ENCODE results near the gene NTRK2.

NTRK2 gene

DNA sequence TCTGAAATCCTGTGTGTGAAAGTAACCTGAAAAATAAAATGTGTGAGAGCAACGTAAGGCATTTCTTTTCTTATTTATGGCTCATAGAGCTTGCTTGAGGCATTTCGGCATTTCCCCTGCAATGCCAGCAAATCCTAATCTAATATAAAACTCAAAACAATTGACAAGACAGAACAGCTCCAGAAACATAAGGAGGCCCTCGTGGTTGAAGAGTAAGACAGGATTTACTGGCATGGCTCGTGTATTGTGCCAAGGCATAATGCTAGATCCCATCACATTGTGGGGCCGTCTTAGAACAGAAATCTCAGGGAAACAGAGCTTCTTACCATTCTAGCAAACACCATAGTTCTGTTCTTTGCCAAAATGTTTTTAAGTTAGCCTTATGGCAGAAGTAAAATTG lies 166.2 kb downstream of the NTRK2 start:
- no peak for DNase-seq (ENCODE audit: low read depth)
- TF ChIP-seq, protein P1, sequence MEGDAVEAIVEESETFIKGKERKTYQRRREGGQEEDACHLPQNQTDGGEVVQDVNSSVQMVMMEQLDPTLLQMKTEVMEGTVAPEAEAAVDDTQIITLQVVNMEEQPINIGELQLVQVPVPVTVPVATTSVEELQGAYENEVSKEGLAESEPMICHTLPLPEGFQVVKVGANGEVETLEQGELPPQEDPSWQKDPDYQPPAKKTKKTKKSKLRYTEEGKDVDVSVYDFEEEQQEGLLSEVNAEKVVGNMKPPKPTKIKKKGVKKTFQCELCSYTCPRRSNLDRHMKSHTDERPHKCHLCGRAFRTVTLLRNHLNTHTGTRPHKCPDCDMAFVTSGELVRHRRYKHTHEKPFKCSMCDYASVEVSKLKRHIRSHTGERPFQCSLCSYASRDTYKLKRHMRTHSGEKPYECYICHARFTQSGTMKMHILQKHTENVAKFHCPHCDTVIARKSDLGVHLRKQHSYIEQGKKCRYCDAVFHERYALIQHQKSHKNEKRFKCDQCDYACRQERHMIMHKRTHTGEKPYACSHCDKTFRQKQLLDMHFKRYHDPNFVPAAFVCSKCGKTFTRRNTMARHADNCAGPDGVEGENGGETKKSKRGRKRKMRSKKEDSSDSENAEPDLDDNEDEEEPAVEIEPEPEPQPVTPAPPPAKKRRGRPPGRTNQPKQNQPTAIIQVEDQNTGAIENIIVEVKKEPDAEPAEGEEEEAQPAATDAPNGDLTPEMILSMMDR (IDR thresholded peaks at IDR 0.05; ENCODE audit: low read depth, low read length, missing control alignments) = no peak
- no peak overlapping the region for H3K4me3 ChIP-seq (ENCODE audit: low read depth, low read length)

- TF ChIP-seq, protein P1 (IDR thresholded peaks at IDR 0.05; ENCODE audit: low read depth, low read length, missing control alignments) = no peak
- DNase-seq (ENCODE audit: low read depth) = no peak
- H3K4me3 ChIP-seq (ENCODE audit: low read depth, low read length) = no peak overlapping the region
Measured at GRCh38 chr9:84838879-84839278, 169.3 kb downstream of the NTRK2 start.

DNA sequence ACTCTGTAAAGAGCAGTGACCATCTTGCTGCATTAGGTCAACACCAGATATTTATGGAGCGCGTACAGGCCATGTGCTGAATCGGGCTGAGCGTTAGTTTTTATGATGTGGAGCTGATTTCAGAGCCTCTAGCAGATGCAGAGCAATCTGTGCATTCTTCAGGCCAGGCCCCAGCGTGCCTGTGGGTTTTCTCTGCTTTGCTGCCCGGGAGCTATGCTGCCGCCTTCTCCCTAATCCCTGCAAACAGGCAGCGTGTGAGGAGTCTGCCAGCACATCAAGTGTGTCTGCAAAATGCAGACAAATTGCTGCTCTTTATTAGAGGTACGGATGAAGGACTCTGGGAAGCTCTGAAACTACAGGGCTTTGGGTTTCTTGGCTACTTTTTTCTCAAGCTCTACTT lies 170.0 kb downstream of the NTRK2 start:
- TF ChIP-seq, protein P1 (IDR thresholded peaks at IDR 0.05; ENCODE audit: low read depth, low read length, missing control alignments) = no peak
- no peak for DNase-seq (ENCODE audit: low read depth)
- no peak overlapping the region for H3K4me3 ChIP-seq (ENCODE audit: low read depth, low read length)

- no peak overlapping the region for H3K4me3 ChIP-seq (ENCODE audit: low read depth, low read length)
- TF ChIP-seq, protein P1 (IDR thresholded peaks at IDR 0.05; ENCODE audit: low read depth, low read length, missing control alignments) = no peak
- no peak for DNase-seq (ENCODE audit: low read depth)
Measured at GRCh38 chr9:84841931-84842330, 172.4 kb downstream of the NTRK2 start.

- no peak for DNase-seq (ENCODE audit: low read depth)
- H3K4me3 ChIP-seq (ENCODE audit: low read depth, low read length) = no peak overlapping the region
- TF ChIP-seq, protein P1 (IDR thresholded peaks at IDR 0.05; ENCODE audit: low read depth, low read length, missing control alignments) = no peak
Measured at GRCh38 chr9:84843175-84843824, 173.8 kb downstream of the NTRK2 start.

- DNase-seq (ENCODE audit: low read depth) = no peak
- TF ChIP-seq, protein P1 (IDR thresholded peaks at IDR 0.05; ENCODE audit: low read depth, low read length, missing control alignments) = no peak
Measured at GRCh38 chr9:84845956-84846900, 176.7 kb downstream of the NTRK2 start.

More at GRCh38 chr9:84845956-84846900, 176.7 kb downstream of the NTRK2 start:
- H3K4me3 ChIP-seq (ENCODE audit: low read depth, low read length) = no peak overlapping the region

Data from GM12864 (cell line).